Measurements from ENCODE around the gene MYH4.

Gene MYH4

GRCh38 chr17:10394201-10394887, 75.0 kb downstream of the MYH4 start:
- peaks cover 33% of the 10 kb centered on the region for H3K27me3 Mint-ChIP-seq

More at GRCh38 chr17:10394201-10394887, 75.0 kb downstream of the MYH4 start:
- Mint-ChIP-seq H3K27ac (no peak overlapping the region), H3K9me3 (no peaks in the 10 kb centered on the region), H3K4me3 (no peak overlapping the region), H3K36me3 (ENCODE audit: low read depth) (no peaks in the 10 kb centered on the region), H3K4me1 (ENCODE audit: low read depth) (no peaks in the 10 kb centered on the region)
